OCI-LY3 (cell line): Measurements from ENCODE around the gene MAK.

Experiments
- H2AFZ ChIP-seq: fragments of 200-600, 300-600 bp; shearing (Covaris generic); 2 replicates; pipeline ENCODE4 v1.6.0; 2014; ENCODE audit warnings: antibody characterized with exemption, low read depth, low read length
- H3K27ac ChIP-seq: fragments of 200-600, 300-600 bp; sonication (generic); 2 replicates; pipeline ENCODE4 v1.5.1; 2014; ENCODE audit warnings: mild to moderate bottlenecking, low read length, moderate library complexity, mixed read lengths
- H3K27me3 ChIP-seq: fragments of 200-600, 300-600 bp; sonication (generic); 2 replicates; pipeline ENCODE4 v1.6.1; 2014; ENCODE audit warnings: low read depth, low read length, mixed read lengths
- H3K36me3 ChIP-seq: fragments of 200-600, 300-600 bp; sonication (generic); replicated peaks from 2 replicates; pipeline ENCODE3; 2014; ENCODE audit warnings: low read depth, low read length, mixed read lengths
- H3K4me1 ChIP-seq: fragments of 300-600, 200-600 bp; sonication (generic); 2 replicates; pipeline ENCODE4 v1.6.1; 2014; ENCODE audit warnings: low read length, mixed read lengths
- H3K4me2 ChIP-seq: fragments of 200-600, 300-600 bp; sonication (generic); 2 replicates; pipeline ENCODE4 v1.6.1; 2014; ENCODE audit warnings: low read length, mixed read lengths
- H3K4me3 ChIP-seq: fragments of 300-600, 200-600 bp; sonication (generic); 2 replicates; pipeline ENCODE4 v1.5.1; 2014; ENCODE audit warnings: antibody characterized with exemption, mild to moderate bottlenecking, low read length, moderate library complexity
- H3K79me2 ChIP-seq: fragments of 300-600, 200-600 bp; shearing (Covaris generic); 2 replicates; pipeline ENCODE4 v1.6.1; 2014; ENCODE audit warnings: mild to moderate bottlenecking, low read length, mixed read lengths
- H3K9ac ChIP-seq: fragments of 300-600, 200-600 bp; shearing (Covaris generic); 2 replicates; pipeline ENCODE4 v1.6.0; 2014; ENCODE audit warnings: mild to moderate bottlenecking, low read length, moderate library complexity
- H3K9me3 ChIP-seq: fragments of 200-600, 300-600 bp; shearing (Covaris generic); 2 replicates; pipeline ENCODE4 v1.6.1; 2014; ENCODE audit warnings: low read length, mixed read lengths; ENCODE audit not compliant: insufficient read depth
- H4K20me1 ChIP-seq: fragments of 200-600, 300-600 bp; sonication (generic); 2 replicates; pipeline ENCODE4 v1.6.1; 2016; ENCODE audit warnings: low read length, mixed read lengths; ENCODE audit not compliant: insufficient read depth
- EZH2phosphoT487 ChIP-seq: fragments of 200-600 bp; shearing (Covaris generic); IDR thresholded peaks from 2 replicates; pipeline ENCODE4 v1.6.1; 2018; ENCODE audit warnings: antibody characterized with exemption, mixed run types, low read depth
- TF ChIP-seq, protein P1 (sequence below): fragments of 200-600, 300-600 bp; sonication (generic); IDR thresholded peaks from 2 replicates; pipeline ENCODE4 v1.5.1; 2014; ENCODE audit warnings: antibody characterized with exemption, low read length, low read depth

The MAK gene

DNA sequence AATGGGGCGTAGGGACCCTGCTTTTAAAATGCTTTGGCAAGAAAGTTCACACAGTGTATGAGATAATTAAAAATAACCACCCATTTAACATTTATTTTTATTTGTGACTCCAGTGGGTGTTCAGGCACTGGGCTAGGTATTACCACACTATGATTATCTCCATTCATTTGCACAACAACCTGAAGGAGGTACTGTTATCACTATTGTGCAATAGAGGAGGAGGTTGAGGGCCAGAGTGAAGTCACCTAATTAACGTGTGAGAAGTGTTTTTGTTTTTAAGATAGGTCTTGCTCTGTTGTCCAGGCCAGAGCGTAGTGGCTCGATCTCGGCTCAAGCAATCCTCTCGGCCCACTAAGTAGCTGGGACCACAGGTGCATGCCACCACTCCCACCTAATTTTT, 29.2 kb downstream of the MAK start:
- Histone ChIP-seq H3K4me3 (no peak overlapping the region), H3K36me3 (no peaks in the 10 kb centered on the region), H3K27ac (no peak overlapping the region), H3K4me2 (no peak overlapping the region), H3K27me3 (no peaks in the 10 kb centered on the region), H2AFZ (no peak overlapping the region), H3K9ac (no peak overlapping the region), H3K79me2 (no peaks in the 10 kb centered on the region), H3K4me1 (no peaks in the 10 kb centered on the region), H3K9me3 (no peaks in the 10 kb centered on the region), H4K20me1 (no peaks in the 10 kb centered on the region)
- TF ChIP-seq EZH2phosphoT487 = no peak
- TF ChIP-seq, protein P1, sequence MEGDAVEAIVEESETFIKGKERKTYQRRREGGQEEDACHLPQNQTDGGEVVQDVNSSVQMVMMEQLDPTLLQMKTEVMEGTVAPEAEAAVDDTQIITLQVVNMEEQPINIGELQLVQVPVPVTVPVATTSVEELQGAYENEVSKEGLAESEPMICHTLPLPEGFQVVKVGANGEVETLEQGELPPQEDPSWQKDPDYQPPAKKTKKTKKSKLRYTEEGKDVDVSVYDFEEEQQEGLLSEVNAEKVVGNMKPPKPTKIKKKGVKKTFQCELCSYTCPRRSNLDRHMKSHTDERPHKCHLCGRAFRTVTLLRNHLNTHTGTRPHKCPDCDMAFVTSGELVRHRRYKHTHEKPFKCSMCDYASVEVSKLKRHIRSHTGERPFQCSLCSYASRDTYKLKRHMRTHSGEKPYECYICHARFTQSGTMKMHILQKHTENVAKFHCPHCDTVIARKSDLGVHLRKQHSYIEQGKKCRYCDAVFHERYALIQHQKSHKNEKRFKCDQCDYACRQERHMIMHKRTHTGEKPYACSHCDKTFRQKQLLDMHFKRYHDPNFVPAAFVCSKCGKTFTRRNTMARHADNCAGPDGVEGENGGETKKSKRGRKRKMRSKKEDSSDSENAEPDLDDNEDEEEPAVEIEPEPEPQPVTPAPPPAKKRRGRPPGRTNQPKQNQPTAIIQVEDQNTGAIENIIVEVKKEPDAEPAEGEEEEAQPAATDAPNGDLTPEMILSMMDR = no peak

DNA sequence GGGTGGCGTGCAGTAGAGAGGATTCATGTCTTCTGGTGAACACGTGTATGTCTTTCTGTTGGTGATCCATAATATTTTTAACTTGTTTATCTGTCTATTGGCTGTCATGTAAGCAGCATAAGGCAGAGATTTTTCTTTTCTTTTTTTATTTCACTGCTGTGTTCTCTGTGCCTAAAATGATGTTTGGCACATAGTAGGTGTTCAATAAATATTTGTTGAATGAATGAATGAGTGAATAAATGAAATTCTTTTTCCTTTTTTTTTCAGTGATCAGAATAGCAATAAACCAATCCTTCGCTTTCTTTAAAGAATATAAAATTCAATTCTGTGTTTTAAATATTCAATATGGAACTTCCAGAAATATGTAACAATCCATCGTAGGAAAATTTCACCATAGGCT, 30.0 kb downstream of the MAK start:
- Histone ChIP-seq H3K36me3 (no peaks in the 10 kb centered on the region), H3K9ac (no peak overlapping the region), H2AFZ (no peak overlapping the region), H3K4me2 (no peak overlapping the region), H4K20me1 (no peaks in the 10 kb centered on the region), H3K4me1 (no peaks in the 10 kb centered on the region), H3K27ac (no peak overlapping the region), H3K27me3 (no peaks in the 10 kb centered on the region), H3K4me3 (no peak overlapping the region), H3K79me2 (no peaks in the 10 kb centered on the region), H3K9me3 (no peaks in the 10 kb centered on the region)
- TF ChIP-seq, protein P1 = no peak
- TF ChIP-seq EZH2phosphoT487 = no peak

DNA sequence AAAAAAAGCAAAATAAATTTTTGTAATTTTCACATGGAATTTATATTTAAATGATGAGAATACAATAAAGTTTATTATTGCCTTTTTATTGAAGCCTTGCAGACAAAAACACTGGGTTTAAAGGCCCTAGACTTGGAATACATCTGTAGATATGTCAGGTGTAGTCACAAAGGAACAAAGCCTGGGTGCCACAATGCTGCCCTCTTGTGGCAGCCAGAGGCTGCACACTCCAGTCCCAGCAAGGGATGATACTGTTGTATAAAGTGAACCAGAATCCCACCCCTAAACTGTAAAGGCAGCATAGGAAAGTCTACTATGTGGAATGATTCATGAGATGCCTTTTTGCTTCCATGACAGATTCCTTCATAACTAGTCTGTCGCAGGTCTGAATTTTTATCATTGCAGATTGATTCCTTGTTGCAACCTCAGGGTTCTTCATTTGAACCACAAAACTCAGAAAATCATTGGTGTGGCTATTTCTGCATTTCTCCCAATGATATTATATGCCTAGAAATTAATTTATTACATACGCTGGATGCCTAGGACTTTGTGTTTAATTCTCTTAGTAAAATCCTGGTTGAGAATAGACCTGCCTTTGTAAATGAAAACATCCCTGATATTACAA, 37.0 kb downstream of the MAK start:
- H3K27me3 ChIP-seq = no peaks in the 10 kb centered on the region
- H3K27ac ChIP-seq = no peak overlapping the region
- no peak overlapping the region for H3K4me3 ChIP-seq
- H3K9me3 ChIP-seq = no peaks in the 10 kb centered on the region
- H2AFZ ChIP-seq = no peak overlapping the region
- H3K79me2 ChIP-seq = no peaks in the 10 kb centered on the region
- H3K4me1 ChIP-seq = no peaks in the 10 kb centered on the region
- H3K4me2 ChIP-seq = no peak overlapping the region
- H4K20me1 ChIP-seq = no peaks in the 10 kb centered on the region
- H3K9ac ChIP-seq = no peak overlapping the region
- TF ChIP-seq, protein P1 = peak; percentile 83
- TF ChIP-seq EZH2phosphoT487 = no peak
- no peaks in the 10 kb centered on the region for H3K36me3 ChIP-seq

DNA sequence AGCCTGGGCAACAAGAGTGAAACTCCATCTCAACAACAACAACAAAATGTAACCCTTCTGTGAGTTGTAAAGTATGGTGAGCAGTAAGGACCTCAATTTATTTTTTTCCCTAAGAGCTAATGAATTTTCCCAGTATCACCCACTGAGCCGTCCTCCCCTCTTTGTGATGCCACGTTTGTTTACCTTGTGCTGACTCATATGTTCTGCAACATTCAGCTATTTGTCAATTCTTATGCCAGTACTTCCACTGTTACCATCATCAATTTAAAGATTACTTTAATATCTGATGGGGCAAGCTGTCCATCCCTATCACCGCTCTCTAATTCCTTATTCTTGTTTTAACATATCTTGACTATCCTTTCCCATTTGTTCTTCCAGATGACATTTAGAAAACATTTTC, 37.5 kb downstream of the MAK start:
- no peak overlapping the region for H3K4me3 ChIP-seq
- H3K79me2 ChIP-seq = no peaks in the 10 kb centered on the region
- H4K20me1 ChIP-seq = no peaks in the 10 kb centered on the region
- H3K9me3 ChIP-seq = no peaks in the 10 kb centered on the region
- H3K4me2 ChIP-seq = no peak overlapping the region
- no peak for TF ChIP-seq EZH2phosphoT487
- TF ChIP-seq, protein P1 = no peak
- no peaks in the 10 kb centered on the region for H3K36me3 ChIP-seq
- no peaks in the 10 kb centered on the region for H3K27me3 ChIP-seq
- no peak overlapping the region for H3K27ac ChIP-seq
- no peak overlapping the region for H2AFZ ChIP-seq
- no peak overlapping the region for H3K9ac ChIP-seq
- H3K4me1 ChIP-seq = no peaks in the 10 kb centered on the region
